Neural cell (in vitro differentiated cells): ENCODE results near the gene PDE6H. TPM values are rescaled to one million over a fixed set of nuclear protein-coding genes. Genes with fewer than 3 reads are reported as not detected.

ENCODE experiments used
- H2AFZ ChIP-seq: fragments of 200-600, 300-800 bp; sonication (generic), shearing (Covaris generic); 2 replicates; pipeline ENCODE4 v1.6.0; 2014; ENCODE audit warnings: low read depth, mild to moderate bottlenecking, antibody characterized with exemption, low read length, moderate library complexity
- H3F3A ChIP-seq: fragments of 200-600 bp; shearing (Covaris generic); 2 replicates; pipeline ENCODE4 v1.6.1; 2016; ENCODE audit warnings: mild to moderate bottlenecking, moderate library complexity, mixed read lengths, antibody characterized with exemption, low read length; ENCODE audit not compliant: insufficient read depth, poor library complexity, severe bottlenecking
- H3K27ac ChIP-seq: fragments of 200-600, 300-800 bp; sonication (generic), shearing (Covaris generic); 2 replicates; pipeline ENCODE4 v1.5.1; 2014; ENCODE audit warnings: mild to moderate bottlenecking, low read length, moderate library complexity
- H3K27me3 ChIP-seq: fragments of 300-800, 200-600 bp; sonication (generic), shearing (Covaris generic); 2 replicates; pipeline ENCODE4 v1.6.0; 2014; ENCODE audit warnings: mild to moderate bottlenecking, low read depth, low read length, moderate library complexity; ENCODE audit not compliant: insufficient read depth
- H3K36me3 ChIP-seq: fragments of 300-800, 200-600 bp; sonication (generic), shearing (Covaris generic); 2 replicates; pipeline ENCODE4 v1.5.1; 2014; ENCODE audit warnings: mild to moderate bottlenecking, antibody characterized with exemption, low read length, moderate library complexity; ENCODE audit not compliant: insufficient read depth
- H3K4me2 ChIP-seq: fragments of 300-800, 200-600 bp; sonication (generic), shearing (Covaris generic); 2 replicates; pipeline ENCODE4 v1.6.0; 2014; ENCODE audit warnings: mild to moderate bottlenecking, low read length
- H3K4me3 ChIP-seq: fragments of 300-800, 200-600 bp; sonication (generic), shearing (Covaris generic); 2 replicates; pipeline ENCODE4 v1.5.1; 2014; ENCODE audit warnings: mild to moderate bottlenecking, low read length, moderate library complexity
- H3K79me2 ChIP-seq: fragments of 200-600 bp; shearing (Covaris generic); replicated peaks from 2 replicates; pipeline ENCODE4 v1.6.0; 2014; ENCODE audit warnings: mild to moderate bottlenecking, low read length, moderate library complexity; ENCODE audit not compliant: insufficient read depth
- H3K9ac ChIP-seq: fragments of 300-800, 200-600 bp; sonication (generic), shearing (Covaris generic); 2 replicates; pipeline ENCODE4 v1.6.1; 2016; ENCODE audit warnings: mild to moderate bottlenecking, low read length, mixed read lengths
- H3K9me2 ChIP-seq: fragments of 200-600 bp; shearing (Covaris generic); 2 replicates; pipeline ENCODE4 v1.6.1; 2016; ENCODE audit warnings: mild to moderate bottlenecking, low read length, mixed read lengths; ENCODE audit not compliant: insufficient read depth
- H3K9me3 ChIP-seq: fragments of 200-600, 300-800 bp; sonication (generic), shearing (Covaris generic); 2 replicates; pipeline ENCODE4 v1.6.1; 2016; ENCODE audit warnings: mild to moderate bottlenecking, mixed run types, low read length, moderate library complexity, mixed read lengths
- H4K20me1 ChIP-seq: fragments of 200-600 bp; shearing (Covaris generic); 2 replicates; pipeline ENCODE4 v1.6.1; 2016; ENCODE audit warnings: mild to moderate bottlenecking, mixed run types; ENCODE audit not compliant: insufficient read depth
- EP300 ChIP-seq: fragments of 450-650 bp; conservative IDR thresholded peaks from 2 replicates; pipeline ENCODE4 v1.6.1; 2014; ENCODE audit warnings: antibody characterized with exemption, mild to moderate bottlenecking, moderate library complexity; ENCODE audit not compliant: poor library complexity, severe bottlenecking
- EZH2 ChIP-seq: fragments of 200-600, 300-800 bp; shearing (Covaris generic), sonication (generic); IDR thresholded peaks from 2 replicates; pipeline ENCODE4 v1.6.1; 2014; ENCODE audit warnings: antibody characterized with exemption, low read length, borderline replicate concordance, mild to moderate bottlenecking; ENCODE audit not compliant: insufficient read depth, poor library complexity, severe bottlenecking
- MXI1 ChIP-seq: fragments of 450-650 bp; conservative IDR thresholded peaks from 2 replicates; pipeline ENCODE4 v1.6.1; 2014; ENCODE audit warnings: antibody characterized with exemption, mild to moderate bottlenecking; ENCODE audit not compliant: poor library complexity, severe bottlenecking
- POLR2AphosphoS5 ChIP-seq: IDR thresholded peaks from 2 replicates; pipeline ENCODE4 v1.6.1; 2012
- RAD21 ChIP-seq: fragments of 450-650 bp; conservative IDR thresholded peaks from 2 replicates; pipeline ENCODE4 v1.6.1; 2014; ENCODE audit warnings: antibody characterized with exemption, mild to moderate bottlenecking, moderate library complexity
- SMC3 ChIP-seq: fragments of 450-650 bp; conservative IDR thresholded peaks from 2 replicates; pipeline ENCODE4 v1.6.1; 2014; ENCODE audit warnings: antibody characterized with exemption, mild to moderate bottlenecking, moderate library complexity; ENCODE audit not compliant: poor library complexity
- TAF1 ChIP-seq: IDR thresholded peaks from 2 replicates; pipeline ENCODE4 v1.6.1; 2012; ENCODE audit warnings: low read depth
- polyA plus RNA-seq: library from polyadenylated mRNA; depleted of rRNA; stranded (reverse); fragments of >200 nt; gene quantifications from 2 replicates; pipeline ENCODE4 v1.2.3, GENCODE V29; 2014
- TF ChIP-seq, protein P1 (sequence below): IDR thresholded peaks from 2 replicates; pipeline ENCODE4 v1.6.1; 2012; ENCODE audit warnings: borderline replicate concordance
- TF ChIP-seq, protein P2 (sequence below): fragments of 450-650 bp; IDR thresholded peaks from 2 replicates; pipeline ENCODE4 v1.5.1; 2014; ENCODE audit warnings: antibody characterized with exemption, mild to moderate bottlenecking, moderate library complexity; ENCODE audit not compliant: poor library complexity, severe bottlenecking

PDE6H gene
- polyA plus RNA-seq, 1 donor from 2014 or later, result not detected

GRCh38 chr12:14963520-14963919 lies 9.3 kb upstream of the PDE6H start:
- Histone ChIP-seq H3K36me3 (no peaks in the 10 kb centered on the region), H3K4me2 (no peak overlapping the region), H3K4me3 (no peak overlapping the region), H3K9ac (no peak overlapping the region), H3K9me3 (no peaks in the 10 kb centered on the region), H2AFZ (no peak overlapping the region), H3K27me3 (no peaks in the 10 kb centered on the region), H3K9me2 (no peaks in the 10 kb centered on the region), H3F3A (no peaks in the 10 kb centered on the region), H4K20me1 (no peaks in the 10 kb centered on the region), H3K79me2 (no peaks in the 10 kb centered on the region), H3K27ac (no peak overlapping the region)
- no peak for TF ChIP-seq SMC3
- TF ChIP-seq RAD21, result no peak
- no peak for TF ChIP-seq EZH2
- TF ChIP-seq, protein P1, sequence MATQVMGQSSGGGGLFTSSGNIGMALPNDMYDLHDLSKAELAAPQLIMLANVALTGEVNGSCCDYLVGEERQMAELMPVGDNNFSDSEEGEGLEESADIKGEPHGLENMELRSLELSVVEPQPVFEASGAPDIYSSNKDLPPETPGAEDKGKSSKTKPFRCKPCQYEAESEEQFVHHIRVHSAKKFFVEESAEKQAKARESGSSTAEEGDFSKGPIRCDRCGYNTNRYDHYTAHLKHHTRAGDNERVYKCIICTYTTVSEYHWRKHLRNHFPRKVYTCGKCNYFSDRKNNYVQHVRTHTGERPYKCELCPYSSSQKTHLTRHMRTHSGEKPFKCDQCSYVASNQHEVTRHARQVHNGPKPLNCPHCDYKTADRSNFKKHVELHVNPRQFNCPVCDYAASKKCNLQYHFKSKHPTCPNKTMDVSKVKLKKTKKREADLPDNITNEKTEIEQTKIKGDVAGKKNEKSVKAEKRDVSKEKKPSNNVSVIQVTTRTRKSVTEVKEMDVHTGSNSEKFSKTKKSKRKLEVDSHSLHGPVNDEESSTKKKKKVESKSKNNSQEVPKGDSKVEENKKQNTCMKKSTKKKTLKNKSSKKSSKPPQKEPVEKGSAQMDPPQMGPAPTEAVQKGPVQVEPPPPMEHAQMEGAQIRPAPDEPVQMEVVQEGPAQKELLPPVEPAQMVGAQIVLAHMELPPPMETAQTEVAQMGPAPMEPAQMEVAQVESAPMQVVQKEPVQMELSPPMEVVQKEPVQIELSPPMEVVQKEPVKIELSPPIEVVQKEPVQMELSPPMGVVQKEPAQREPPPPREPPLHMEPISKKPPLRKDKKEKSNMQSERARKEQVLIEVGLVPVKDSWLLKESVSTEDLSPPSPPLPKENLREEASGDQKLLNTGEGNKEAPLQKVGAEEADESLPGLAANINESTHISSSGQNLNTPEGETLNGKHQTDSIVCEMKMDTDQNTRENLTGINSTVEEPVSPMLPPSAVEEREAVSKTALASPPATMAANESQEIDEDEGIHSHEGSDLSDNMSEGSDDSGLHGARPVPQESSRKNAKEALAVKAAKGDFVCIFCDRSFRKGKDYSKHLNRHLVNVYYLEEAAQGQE, result no peak
- TF ChIP-seq, protein P2, sequence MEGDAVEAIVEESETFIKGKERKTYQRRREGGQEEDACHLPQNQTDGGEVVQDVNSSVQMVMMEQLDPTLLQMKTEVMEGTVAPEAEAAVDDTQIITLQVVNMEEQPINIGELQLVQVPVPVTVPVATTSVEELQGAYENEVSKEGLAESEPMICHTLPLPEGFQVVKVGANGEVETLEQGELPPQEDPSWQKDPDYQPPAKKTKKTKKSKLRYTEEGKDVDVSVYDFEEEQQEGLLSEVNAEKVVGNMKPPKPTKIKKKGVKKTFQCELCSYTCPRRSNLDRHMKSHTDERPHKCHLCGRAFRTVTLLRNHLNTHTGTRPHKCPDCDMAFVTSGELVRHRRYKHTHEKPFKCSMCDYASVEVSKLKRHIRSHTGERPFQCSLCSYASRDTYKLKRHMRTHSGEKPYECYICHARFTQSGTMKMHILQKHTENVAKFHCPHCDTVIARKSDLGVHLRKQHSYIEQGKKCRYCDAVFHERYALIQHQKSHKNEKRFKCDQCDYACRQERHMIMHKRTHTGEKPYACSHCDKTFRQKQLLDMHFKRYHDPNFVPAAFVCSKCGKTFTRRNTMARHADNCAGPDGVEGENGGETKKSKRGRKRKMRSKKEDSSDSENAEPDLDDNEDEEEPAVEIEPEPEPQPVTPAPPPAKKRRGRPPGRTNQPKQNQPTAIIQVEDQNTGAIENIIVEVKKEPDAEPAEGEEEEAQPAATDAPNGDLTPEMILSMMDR, result no peak
- no peak for TF ChIP-seq TAF1
- no peak for TF ChIP-seq EP300
- no peak for TF ChIP-seq POLR2AphosphoS5
- no peak for TF ChIP-seq MXI1

- no peaks in the 10 kb centered on the region for H4K20me1 ChIP-seq
- no peaks in the 10 kb centered on the region for H3K9me3 ChIP-seq
- H3K27me3 ChIP-seq, result no peaks in the 10 kb centered on the region
- no peaks in the 10 kb centered on the region for H3K9me2 ChIP-seq
- no peak overlapping the region for H2AFZ ChIP-seq
- H3K4me2 ChIP-seq, result no peak overlapping the region
- H3K36me3 ChIP-seq, result no peaks in the 10 kb centered on the region
- no peaks in the 10 kb centered on the region for H3K79me2 ChIP-seq
- no peaks in the 10 kb centered on the region for H3F3A ChIP-seq
- H3K4me3 ChIP-seq, result no peak overlapping the region
- no peak overlapping the region for H3K9ac ChIP-seq
- H3K27ac ChIP-seq, result no peak overlapping the region
- TF ChIP-seq EZH2 (no peak), EP300 (no peak), MXI1 (no peak), RAD21 (no peak), TAF1 (no peak), POLR2AphosphoS5 (no peak), SMC3 (no peak)
- TF ChIP-seq, protein P2, result no peak
- TF ChIP-seq, protein P1, result no peak
Measured at GRCh38 chr12:14964406-14964805, 8.4 kb upstream of the PDE6H start.
